Keratinocyte (primary cell): ENCODE data around the gene ASB10.
A peak's percentile ranks its signal among the peaks of the same experiment; 100 is the strongest.

Source experiments
- EZH2 ChIP-seq: IDR thresholded peaks from one replicate; pipeline ENCODE4 v1.6.1; 2012; ENCODE audit warnings: inconsistent platforms, mild to moderate bottlenecking, low read length, moderate library complexity
- TF ChIP-seq, protein P1 (sequence below), 3 experiments: IDR thresholded peaks in 1 of 3; conservative IDR thresholded peaks in 1 of 3; optimal IDR thresholded peaks in 1 of 3; 2 replicates in 2 of 3; 3 replicates in 1 of 3; pipeline versions ENCODE3 to v1.5.1; 2011; ENCODE audit warnings: low read length in 3 of 3, mild to moderate bottlenecking in 3 of 3, moderate library complexity in 2 of 3, control low read depth in 1 of 3, inconsistent platforms in 1 of 3; ENCODE audit not compliant: insufficient read depth in 2 of 3; ENCODE audit errors: extremely low read depth in 1 of 3

DNA sequence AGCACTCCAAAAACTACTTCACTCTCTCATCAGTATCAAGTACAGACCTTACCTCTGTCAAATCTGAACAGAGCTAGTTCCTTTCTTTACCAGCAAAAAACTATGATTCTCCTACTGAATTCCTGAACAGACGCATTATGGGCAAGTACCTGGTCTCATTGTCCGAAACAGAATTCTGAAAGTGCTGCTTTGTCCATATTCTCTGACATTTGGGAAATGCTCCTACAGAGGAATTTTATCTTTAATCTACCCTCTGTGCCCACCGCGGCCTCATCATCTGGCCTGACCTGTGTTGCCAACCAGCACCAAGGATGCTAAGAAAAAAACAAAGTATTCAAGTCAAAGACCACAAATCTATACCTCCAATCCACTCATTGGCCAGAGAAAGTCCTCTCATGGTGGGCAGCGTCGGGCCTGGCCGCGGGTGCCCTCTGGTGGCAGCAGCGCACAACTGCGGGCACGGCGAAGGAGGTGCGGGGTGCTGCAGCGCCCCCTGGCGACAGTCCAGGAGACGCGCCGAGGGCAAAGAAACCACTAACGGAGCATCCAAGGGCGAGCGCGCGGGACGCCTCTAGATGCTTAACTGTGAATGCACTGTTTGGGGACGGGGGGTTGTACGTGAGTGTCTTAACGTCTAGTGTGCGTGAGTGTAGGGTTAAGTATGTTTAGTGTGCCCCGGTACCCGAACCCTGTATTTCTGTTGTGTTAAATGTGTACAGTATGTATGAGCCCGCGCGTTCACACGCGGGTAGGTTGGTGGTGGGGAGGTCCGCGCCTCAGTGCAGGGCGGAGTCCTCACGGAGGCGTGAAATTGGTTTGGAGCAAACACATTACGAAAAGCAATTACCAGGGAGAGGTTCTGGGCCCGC, 14.5 kb downstream of the ASB10 start:
- TF ChIP-seq, protein P1, sequence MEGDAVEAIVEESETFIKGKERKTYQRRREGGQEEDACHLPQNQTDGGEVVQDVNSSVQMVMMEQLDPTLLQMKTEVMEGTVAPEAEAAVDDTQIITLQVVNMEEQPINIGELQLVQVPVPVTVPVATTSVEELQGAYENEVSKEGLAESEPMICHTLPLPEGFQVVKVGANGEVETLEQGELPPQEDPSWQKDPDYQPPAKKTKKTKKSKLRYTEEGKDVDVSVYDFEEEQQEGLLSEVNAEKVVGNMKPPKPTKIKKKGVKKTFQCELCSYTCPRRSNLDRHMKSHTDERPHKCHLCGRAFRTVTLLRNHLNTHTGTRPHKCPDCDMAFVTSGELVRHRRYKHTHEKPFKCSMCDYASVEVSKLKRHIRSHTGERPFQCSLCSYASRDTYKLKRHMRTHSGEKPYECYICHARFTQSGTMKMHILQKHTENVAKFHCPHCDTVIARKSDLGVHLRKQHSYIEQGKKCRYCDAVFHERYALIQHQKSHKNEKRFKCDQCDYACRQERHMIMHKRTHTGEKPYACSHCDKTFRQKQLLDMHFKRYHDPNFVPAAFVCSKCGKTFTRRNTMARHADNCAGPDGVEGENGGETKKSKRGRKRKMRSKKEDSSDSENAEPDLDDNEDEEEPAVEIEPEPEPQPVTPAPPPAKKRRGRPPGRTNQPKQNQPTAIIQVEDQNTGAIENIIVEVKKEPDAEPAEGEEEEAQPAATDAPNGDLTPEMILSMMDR (optimal IDR thresholded peaks at IDR 0.05 in 1 of 3, IDR thresholded peaks at IDR 0.05 in 1 of 3, conservative IDR thresholded peaks at IDR 0.05 in 1 of 3; ENCODE audit: extremely low read depth in 1 of 3, insufficient read depth in 2 of 3, low read length in 3 of 3), result peak; percentile 100
- no peak for TF ChIP-seq EZH2
